IPS DF 4.7 (cell line): ENCODE data around the gene PCDHB6.
"Not testable (repeated sequence)": the region's sequence is repeated elsewhere in the genome, so short reads cannot be mapped to it uniquely, and the experiment has no call there.

ENCODE experiments used
- DNase-seq: peaks from one replicate; pipeline ENCODE4 v3.0.0-alpha.2; 2013; ENCODE audit warnings: low spot score; ENCODE audit errors: extremely low read depth

The PCDHB6 gene

DNA sequence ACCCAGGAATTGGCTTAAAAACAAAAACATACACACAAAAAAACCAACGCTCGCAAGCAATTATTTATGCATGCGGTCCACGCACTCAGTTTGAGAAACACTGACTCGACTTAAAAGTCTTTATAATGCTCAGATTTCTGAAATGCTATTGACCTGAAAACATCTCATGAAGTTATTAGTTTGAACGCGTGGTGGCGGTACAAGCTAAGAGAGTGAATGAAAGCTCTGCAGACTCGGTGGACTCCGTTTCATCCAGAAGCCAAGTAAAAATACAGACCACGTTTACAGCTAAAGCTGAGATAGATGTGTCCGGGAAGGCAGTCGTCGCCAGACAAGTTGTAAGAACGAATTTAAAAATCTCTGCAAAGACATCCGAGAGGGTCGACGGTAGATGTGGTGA is at the start of gene PCDHB6:
TSS of gene PCDHB6 (plus strand) at position 246 of the 400 bp plus-strand sequence. CDS start 201 bp downstream, outside the sequence.
- DNase-seq = no peak

DNA sequence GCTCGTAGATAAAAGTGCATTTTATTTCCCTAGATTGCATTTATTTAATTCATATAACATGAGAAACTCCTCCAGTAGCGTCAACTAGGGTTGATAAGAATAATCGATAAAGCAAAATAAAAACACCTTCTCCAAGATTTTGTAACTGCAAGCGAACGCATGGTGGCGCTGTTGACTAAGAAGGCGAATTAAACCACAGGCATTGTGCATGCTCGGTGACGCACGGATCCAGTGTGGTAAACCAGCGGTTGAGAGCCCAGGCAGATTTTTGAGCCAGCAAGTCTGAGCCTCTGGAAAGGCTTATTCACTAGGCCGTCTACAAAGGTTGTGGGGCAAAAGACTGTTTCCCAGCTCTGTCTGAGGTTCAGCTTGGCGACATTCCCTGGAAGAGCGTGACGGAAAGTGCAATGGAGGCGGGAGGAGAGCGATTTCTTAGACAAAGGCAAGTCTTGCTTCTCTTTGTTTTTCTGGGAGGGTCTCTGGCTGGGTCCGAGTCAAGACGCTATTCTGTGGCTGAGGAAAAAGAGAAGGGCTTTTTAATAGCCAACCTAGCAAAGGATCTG is 49.5 kb upstream of the PCDHB6 start, which contains the start of gene PCDHB3:
TSS of gene PCDHB3 (plus strand) at position 231 of the 563 bp plus-strand sequence. CDS start at position 408, 177 bp downstream.
- DNase-seq = peak; percentile 60

DNA sequence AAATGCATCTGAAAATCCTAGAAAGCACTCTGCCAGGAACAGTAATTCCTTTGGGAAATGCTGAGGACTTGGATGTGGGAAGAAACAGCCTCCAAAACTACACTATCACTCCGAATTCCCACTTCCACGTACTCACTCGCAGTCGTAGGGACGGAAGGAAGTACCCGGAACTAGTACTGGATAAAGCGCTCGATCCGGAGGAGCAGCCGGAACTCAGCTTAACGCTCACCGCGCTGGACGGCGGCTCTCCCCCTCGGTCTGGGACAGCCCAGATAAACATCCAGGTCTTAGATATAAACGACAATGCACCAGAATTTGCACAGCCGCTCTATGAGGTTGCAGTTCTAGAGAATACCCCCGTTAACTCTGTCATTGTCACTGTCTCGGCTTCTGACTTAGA is 48.8 kb upstream of the PCDHB6 start:
- DNase-seq = no peak

- DNase-seq = not testable (repeated sequence)
These were observed 47.8 kb upstream of the PCDHB6 start for GRCh38 chr5:141102070-141102469.

- not testable (repeated sequence) for DNase-seq
These were observed 47.4 kb upstream of the PCDHB6 start for GRCh38 chr5:141102471-141102870.

- no peak for DNase-seq
These were observed 44.5 kb upstream of the PCDHB6 start for GRCh38 chr5:141105350-141105749.

GRCh38 chr5:141119250-141119649 is 30.6 kb upstream of the PCDHB6 start:
- DNase-seq = no peak

DNA sequence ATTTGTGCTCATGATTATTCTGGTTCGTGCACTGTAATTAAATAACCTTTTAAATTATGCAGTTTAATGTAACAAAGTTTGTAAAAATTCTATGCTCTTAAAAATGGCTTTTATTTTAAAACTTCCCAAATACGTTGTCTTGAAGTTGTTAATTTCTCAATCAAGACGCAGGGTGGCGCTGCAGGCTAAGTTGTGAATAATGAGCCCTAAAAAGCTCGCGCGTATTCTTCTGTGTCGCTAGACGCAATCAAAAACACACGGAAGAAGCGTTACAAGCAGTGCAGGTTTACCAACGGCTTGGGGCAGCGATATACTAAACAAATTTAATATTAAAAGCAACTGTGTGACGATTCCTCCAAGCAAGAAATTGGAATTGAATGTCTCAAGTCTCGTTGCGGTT is 28.3 kb upstream of the PCDHB6 start, which contains the start of gene PCDHB4:
TSS of gene PCDHB4 (plus strand) at position 256 of the 400 bp plus-strand sequence. CDS start 181 bp downstream, outside the sequence.
- peak; percentile 22 for DNase-seq

GRCh38 chr5:141121985-141122384 is 27.9 kb upstream of the PCDHB6 start:
- no peak for DNase-seq

DNA sequence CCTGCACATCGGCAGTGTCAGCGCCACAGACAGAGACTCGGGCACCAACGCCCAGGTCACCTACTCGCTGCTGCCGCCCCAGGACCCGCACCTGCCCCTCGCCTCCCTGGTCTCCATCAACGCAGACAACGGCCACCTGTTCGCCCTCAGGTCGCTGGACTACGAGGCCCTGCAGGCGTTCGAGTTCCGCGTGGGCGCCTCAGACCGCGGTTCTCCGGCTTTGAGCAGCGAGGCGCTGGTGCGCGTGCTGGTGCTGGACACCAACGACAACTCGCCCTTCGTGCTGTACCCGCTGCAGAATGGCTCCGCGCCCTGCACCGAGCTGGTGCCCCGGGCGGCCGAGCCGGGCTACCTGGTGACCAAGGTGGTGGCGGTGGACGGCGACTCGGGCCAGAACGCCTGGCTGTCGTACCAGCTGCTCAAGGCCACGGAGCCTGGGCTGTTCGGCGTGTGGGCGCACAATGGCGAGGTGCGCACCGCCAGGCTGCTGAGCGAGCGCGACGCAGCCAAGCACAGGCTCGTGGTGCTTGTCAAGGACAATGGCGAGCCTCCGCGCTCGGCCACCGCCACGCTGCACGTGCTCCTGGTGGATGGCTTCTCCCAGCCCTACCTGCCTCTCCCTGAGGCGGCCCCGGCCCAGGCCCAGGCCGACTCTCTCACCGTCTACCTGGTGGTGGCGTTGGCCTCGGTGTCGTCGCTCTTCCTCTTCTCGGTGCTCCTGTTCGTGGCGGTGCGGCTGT is 26.3 kb upstream of the PCDHB6 start:
- DNase-seq = not testable (repeated sequence)

GRCh38 chr5:141127305-141127704 is 22.6 kb upstream of the PCDHB6 start:
- no peak for DNase-seq

- DNase-seq = peak; percentile 66
These were observed 14.7 kb upstream of the PCDHB6 start, which contains the start of gene PCDHB5 for GRCh38 chr5:141135030-141135717. Gene PCDHB5, plus strand, starts transcription at chr5:141135206. Its CDS starts 229 bp downstream, at chr5:141135435.

- DNase-seq = no peak
These were observed 14.1 kb upstream of the PCDHB6 start for GRCh38 chr5:141135718-141136266.

DNA sequence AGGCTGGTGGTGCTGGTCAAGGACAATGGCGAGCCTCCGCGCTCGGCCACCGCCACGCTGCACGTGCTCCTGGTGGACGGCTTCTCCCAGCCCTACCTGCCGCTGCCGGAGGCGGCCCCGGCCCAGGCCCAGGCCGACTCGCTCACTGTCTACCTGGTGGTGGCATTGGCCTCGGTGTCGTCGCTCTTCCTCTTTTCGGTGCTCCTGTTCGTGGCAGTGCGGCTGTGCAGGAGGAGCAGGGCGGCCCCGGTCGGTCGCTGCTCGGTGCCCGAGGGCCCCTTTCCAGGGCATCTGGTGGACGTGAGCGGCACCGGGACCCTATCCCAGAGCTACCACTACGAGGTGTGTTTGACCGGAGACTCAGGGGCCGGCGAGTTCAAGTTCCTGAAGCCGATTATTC is 12.5 kb upstream of the PCDHB6 start:
- not testable (repeated sequence) for DNase-seq

DNA sequence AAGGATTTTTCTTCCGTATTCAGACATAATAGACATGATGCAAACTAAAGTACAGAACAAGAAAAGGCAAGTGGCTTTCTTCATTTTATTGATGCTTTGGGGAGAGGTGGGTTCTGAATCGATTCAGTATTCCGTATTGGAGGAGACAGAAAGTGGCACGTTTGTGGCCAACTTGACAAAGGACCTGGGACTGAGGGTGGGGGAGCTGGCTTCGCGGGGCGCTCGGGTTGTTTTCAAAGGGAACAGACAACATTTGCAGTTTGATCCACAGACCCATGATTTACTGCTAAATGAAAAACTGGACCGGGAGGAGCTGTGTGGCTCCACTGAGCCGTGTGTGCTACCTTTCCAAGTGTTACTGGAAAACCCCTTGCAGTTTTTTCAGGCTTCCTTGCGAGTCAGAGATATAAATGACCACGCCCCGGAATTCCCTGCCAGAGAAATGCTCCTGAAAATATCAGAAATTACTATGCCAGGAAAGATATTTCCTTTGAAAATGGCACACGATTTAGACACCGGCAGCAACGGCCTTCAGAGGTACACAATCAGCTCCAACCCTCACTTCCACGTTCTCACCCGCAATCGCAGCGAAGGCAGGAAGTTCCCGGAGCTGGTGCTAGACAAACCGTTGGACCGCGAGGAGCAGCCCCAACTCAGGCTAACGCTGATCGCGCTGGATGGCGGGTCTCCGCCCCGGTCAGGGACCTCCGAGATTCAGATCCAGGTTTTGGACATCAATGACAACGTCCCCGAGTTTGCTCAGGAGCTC is 551 bp downstream of the PCDHB6 start:
- no peak for DNase-seq

GRCh38 chr5:141150993-141151325 is 1.1 kb downstream of the PCDHB6 start:
- no peak for DNase-seq

GRCh38 chr5:141151632-141152031 is 1.8 kb downstream of the PCDHB6 start:
- DNase-seq = not testable (repeated sequence)

DNA sequence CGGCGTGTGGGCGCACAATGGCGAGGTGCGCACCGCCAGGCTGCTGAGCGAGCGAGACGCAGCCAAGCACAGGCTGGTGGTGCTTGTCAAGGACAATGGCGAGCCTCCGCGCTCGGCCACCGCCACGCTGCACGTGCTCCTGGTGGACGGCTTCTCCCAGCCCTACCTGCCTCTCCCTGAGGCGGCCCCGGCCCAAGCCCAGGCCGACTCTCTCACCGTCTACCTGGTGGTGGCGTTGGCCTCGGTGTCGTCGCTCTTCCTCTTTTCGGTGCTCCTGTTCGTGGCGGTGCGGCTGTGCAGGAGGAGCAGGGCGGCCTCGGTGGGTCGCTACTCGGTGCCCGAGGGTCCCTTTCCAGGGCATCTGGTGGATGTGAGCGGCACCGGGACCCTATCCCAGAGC is 2.2 kb downstream of the PCDHB6 start:
- DNase-seq = not testable (repeated sequence)

GRCh38 chr5:141155540-141156374 is 5.9 kb downstream of the PCDHB6 start:
- DNase-seq = peak; percentile 25

GRCh38 chr5:141157356-141157755 is 7.5 kb downstream of the PCDHB6 start:
- DNase-seq = not testable (repeated sequence)
